ENCODE measurements around the gene D2HGDH. TPM values are rescaled to one million over a fixed set of nuclear protein-coding genes. Genes with fewer than 3 reads are reported as not detected.
"Not testable (repeated sequence)": the region's sequence is repeated elsewhere in the genome, so short reads cannot be mapped to it uniquely, and the experiment has no call there.

The D2HGDH gene
- total RNA-seq, 1 experiment from 2014 or later, result 28.1 TPM

GRCh38 chr2:241793385-241793784 is 59.0 kb downstream of the D2HGDH start:
- no peak overlapping the region for H3K4me3 ChIP-seq
- no peak for DNase-seq
- no peaks in the 10 kb centered on the region for H3K36me3 ChIP-seq
- H3K9me3 ChIP-seq, result 0 out of 2 replicates have a peak, but pooled peaks cover 5% of the 10 kb centered on the region
- H3K27me3 ChIP-seq, result no peaks in the 10 kb centered on the region

- no peak for DNase-seq
- Histone ChIP-seq H3K36me3 (no peaks in the 10 kb centered on the region), H3K4me3 (no peak overlapping the region), H3K27me3 (no peaks in the 10 kb centered on the region), H3K9me3 (0 out of 2 replicates have a peak, but pooled peaks cover 2% of the 10 kb centered on the region)
Observed at GRCh38 chr2:241794250-241794823, 59.9 kb downstream of the D2HGDH start.

DNA sequence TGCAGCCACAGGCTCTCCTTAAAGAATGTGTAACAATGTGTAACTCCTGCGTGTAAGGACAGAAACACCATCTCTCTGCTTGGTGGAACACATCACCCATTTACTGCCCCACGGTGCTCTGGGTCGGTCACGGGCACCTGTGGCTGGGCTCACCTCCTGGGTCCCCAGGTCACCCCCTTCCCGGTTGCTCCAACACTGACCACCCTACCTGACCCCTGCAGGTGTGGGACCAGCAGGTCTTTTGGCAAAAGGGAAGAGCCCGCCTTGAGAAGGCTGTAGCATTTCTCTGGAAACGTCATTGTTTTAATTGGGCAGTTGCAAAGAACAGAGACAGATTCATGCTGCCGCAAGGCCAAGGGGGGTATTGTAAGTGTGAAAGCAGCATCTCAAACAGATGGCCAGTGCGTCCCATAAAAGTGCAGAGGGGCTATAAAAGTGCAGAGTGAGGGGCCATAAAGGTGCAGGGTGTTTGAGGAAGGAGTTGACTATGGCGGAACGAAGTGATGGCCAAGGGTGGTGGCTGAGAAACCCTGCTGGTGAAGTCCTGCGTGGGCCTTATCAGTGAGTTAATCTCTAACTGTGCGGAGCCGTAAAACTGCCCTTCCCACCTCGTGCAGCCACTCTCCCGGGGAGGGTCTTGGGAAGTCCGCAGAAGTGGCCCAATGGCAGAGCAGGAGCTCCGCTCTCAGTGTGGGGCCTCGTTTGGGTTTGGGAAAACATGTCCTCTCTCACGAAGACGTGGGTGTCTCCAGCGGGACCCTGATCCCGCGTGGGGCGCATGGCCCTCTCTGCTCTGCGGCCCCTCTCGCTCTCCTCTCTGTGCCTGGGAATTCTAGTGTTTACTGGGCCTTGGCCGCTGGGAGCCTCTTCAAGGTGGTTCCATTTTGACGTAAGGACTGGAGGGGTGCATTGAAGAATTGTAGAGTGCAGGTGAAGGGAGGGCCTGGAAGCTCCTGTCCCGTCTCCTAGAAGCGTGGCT is 60.9 kb downstream of the D2HGDH start:
- H3K4me3 ChIP-seq, result no peak overlapping the region
- no peak for DNase-seq
- no peaks in the 10 kb centered on the region for H3K36me3 ChIP-seq
- no peaks in the 10 kb centered on the region for H3K27me3 ChIP-seq
- no peaks in the 10 kb centered on the region for H3K9me3 ChIP-seq

GRCh38 chr2:241796209-241796608 is 61.8 kb downstream of the D2HGDH start:
- Histone ChIP-seq H3K4me3 (no peak overlapping the region), H3K27me3 (no peaks in the 10 kb centered on the region), H3K9me3 (no peaks in the 10 kb centered on the region), H3K36me3 (no peaks in the 10 kb centered on the region)
- DNase-seq, result no peak

- DNase-seq, result no peak
- Histone ChIP-seq H3K4me3 (no peak overlapping the region), H3K9me3 (no peaks in the 10 kb centered on the region), H3K27me3 (no peaks in the 10 kb centered on the region), H3K36me3 (no peaks in the 10 kb centered on the region)
Observed at GRCh38 chr2:241796610-241797138, 62.2 kb downstream of the D2HGDH start.

GRCh38 chr2:241797441-241798080 is 63.1 kb downstream of the D2HGDH start:
- Histone ChIP-seq H3K9me3 (no peaks in the 10 kb centered on the region), H3K36me3 (no peaks in the 10 kb centered on the region), H3K27me3 (no peaks in the 10 kb centered on the region), H3K4me3 (no peak overlapping the region)
- DNase-seq, result no peak

DNA sequence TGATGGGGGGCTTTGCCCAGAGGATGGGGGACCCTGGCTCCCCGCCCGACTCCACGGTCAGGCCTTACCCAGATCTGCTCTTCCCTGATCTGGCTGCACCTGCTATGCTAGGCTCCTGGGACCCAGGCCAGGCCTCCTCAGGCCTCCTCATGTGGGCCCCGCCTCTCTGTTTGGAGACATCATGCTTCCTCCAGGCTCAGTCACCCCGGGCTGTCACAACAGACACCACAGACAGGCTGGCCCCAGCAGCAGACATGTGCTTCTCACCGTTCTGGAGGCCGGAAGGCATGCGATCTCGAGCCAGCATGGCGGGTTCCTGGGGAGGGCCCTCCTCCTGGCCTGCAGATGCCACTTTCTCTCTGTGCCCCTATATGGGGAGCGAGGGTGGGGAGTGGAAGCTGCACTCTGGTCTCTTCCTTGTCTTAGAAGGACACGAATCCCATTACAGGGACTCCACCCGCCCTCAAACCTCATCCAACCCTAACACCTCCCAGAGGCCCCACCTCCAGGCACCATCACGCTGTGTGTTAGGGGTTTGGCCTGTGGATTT is 63.7 kb downstream of the D2HGDH start:
- no peak overlapping the region for H3K4me3 ChIP-seq
- no peaks in the 10 kb centered on the region for H3K36me3 ChIP-seq
- DNase-seq, result no peak
- H3K9me3 ChIP-seq, result no peaks in the 10 kb centered on the region
- H3K27me3 ChIP-seq, result no peaks in the 10 kb centered on the region

- no peak for DNase-seq
- no peaks in the 10 kb centered on the region for H3K27me3 ChIP-seq
- H3K9me3 ChIP-seq, result no peaks in the 10 kb centered on the region
- H3K4me3 ChIP-seq, result no peak overlapping the region
- no peaks in the 10 kb centered on the region for H3K36me3 ChIP-seq
Observed at GRCh38 chr2:241798631-241799521, 64.4 kb downstream of the D2HGDH start.

DNA sequence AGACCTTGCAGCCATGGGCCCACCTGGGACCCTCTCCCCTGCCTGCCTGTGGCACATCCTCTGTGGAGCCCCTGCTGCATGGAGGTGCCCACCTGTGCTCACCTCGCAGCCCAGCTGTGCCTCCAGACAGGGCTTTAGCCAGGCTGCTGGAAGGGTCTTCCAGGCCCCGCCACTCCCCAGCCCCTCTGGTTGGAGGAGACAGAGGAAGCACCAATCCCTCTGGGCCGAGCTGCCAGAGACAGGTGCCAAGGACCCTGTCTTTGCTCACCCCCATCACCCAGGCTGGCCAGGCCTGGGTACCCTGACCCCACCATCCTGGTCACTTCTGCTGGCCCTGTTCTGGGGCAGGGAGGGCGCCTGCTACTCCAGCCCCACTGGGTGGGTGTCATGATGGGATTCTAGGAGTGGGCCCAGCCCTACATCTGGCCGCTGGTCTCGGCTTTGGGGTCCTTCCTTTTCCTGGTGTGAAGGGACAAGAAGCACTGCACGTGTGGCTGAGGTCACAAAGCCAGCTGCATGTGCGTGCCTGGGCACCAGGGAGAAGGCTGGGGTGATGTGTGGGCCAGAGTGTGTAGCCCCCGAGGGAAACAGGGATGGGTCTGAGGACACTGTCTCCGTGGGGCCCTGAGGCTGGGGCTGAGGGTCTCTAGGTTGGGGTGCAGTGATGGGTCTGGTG is 65.2 kb downstream of the D2HGDH start:
- no peak for DNase-seq
- Histone ChIP-seq H3K36me3 (no peaks in the 10 kb centered on the region), H3K27me3 (no peaks in the 10 kb centered on the region), H3K9me3 (no peaks in the 10 kb centered on the region), H3K4me3 (no peak overlapping the region)

GRCh38 chr2:241800198-241800903 is 65.9 kb downstream of the D2HGDH start:
- H3K9me3 ChIP-seq, H3K27me3 ChIP-seq, H3K4me3 ChIP-seq, H3K36me3 ChIP-seq, DNase-seq: not testable (repeated sequence)

DNA sequence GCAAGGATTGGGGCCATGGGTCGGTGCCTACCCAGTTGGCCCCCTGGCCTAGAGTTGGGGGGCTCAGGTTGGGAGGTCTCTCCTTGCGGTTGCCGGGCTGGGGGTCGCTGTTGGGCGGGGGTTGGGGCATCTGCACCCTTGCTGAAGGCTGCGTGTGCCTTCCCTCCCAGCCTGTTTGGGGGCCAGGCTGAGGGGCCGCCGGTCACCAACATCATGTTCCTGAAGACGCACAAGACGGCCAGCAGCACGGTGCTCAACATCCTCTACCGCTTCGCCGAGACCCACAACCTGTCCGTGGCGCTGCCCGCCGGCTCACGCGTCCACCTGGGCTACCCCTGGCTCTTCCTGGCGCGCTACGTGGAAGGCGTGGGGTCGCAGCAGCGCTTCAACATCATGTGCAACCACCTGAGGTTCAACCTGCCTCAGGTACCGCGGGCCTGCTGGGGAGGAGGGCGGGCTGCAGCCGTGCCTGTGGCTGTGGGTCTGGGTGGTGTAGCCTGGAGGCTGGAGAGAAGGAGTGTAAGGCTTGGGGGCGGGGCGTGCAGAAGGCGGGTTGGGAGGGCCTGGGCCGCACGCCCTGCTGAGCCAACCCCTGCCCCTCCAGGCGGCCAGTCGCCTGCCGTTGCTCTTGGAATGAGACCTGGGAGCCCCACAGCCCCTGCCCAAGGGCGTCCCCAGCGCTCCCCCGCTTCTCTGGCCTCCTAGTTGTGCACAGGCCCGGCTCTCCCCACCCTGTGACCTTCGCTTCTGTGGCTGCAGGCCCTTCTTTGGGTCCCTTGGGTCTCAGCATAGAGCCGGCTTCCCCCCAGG is 67.4 kb downstream of the D2HGDH start:
- no peak for DNase-seq
- H3K4me3 ChIP-seq, result no peak overlapping the region
- no peaks in the 10 kb centered on the region for H3K9me3 ChIP-seq
- no peaks in the 10 kb centered on the region for H3K27me3 ChIP-seq
- no peaks in the 10 kb centered on the region for H3K36me3 ChIP-seq

DNA sequence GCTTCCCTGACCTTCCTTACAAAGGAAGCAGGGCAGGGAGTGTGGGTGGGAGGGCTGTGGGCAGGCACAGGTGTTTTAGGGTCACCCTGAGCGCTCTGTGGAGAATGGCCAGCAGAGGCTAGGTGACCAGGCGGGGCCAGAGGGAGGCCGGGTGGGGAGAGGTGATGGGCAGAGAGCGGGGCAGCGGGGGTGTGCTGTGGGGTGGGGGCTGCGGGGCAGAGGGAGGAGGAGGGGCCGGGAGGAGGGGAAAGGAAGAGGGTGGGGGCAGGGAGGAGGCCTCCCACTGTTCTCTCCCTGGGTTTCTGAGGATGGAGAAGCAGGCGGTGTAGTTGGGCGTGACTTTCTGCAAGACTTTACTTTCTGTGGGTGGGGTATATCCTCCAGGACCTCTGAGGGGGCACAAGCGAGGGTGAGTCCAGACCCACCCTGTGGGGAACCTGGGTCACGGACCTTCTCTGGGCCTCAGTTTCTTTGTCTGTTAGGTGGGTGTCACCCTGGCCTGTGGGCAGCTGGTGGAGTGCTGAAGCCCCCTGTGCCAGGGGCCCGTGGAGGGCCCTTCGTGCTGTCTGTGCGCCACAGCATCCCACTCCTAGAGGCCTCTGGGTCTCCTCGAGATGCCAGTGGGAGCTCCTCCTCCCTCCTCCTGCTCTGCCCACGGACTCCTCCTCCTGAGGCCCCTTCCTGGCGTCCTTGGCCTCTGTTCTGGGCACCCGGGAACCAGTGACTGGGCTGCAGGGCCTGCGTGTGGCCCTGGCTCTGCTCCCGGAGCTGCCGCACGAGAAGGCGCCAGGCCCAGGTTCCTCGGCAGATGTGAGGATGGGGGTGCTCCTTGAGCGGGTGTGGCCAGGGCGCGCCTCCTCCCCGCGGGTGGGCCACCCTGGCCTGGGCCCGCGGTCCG is 68.2 kb downstream of the D2HGDH start:
- H3K4me3 ChIP-seq, result no peak overlapping the region
- no peak for DNase-seq
- no peaks in the 10 kb centered on the region for H3K27me3 ChIP-seq
- no peaks in the 10 kb centered on the region for H3K9me3 ChIP-seq
- no peaks in the 10 kb centered on the region for H3K36me3 ChIP-seq
